Measurements from ENCODE around the gene UHRF1.

UHRF1 gene

GRCh38 chr19:4980067-4980466, 70.8 kb downstream of the UHRF1 start:
- no peak overlapping the region for H3K4me2 ChIP-seq (ENCODE audit: low read depth, low read length, poor library complexity, severe bottlenecking)

GRCh38 chr19:4980838-4981680, 71.8 kb downstream of the UHRF1 start:
- Histone ChIP-seq H3K36me3 (ENCODE audit: insufficient read depth, low read length) (peaks cover 28% of the 10 kb centered on the region; the same call in 1 of the 2 replicates), H3F3A (ENCODE audit: low read depth) (no peaks in the 10 kb centered on the region), H3K9me3 (ENCODE audit: insufficient read depth, low read depth, low read length) (no peaks in the 10 kb centered on the region), H4K20me1 (ENCODE audit: insufficient read depth, low read length, poor library complexity, severe bottlenecking) (peaks cover 73% of the 10 kb centered on the region), H3K4me2 (ENCODE audit: low read depth, low read length, poor library complexity, severe bottlenecking) (no peak overlapping the region), H3K9ac (ENCODE audit: low read depth, low read length, poor library complexity, severe bottlenecking) (no peak overlapping the region), H3K4me3 (ENCODE audit: low read length, poor library complexity, severe bottlenecking) (no peak overlapping the region), H3K27me3 (ENCODE audit: insufficient read depth, low read length, poor library complexity, severe bottlenecking) (no peaks in the 10 kb centered on the region), H3K4me1 (ENCODE audit: insufficient read depth, low read length, poor library complexity, severe bottlenecking) (peaks cover 5% of the 10 kb centered on the region), H2AFZ (ENCODE audit: low read length) (no peak overlapping the region), H3K9me2 (replicated peaks; ENCODE audit: low read depth, low read length) (no peaks in the 10 kb centered on the region), H3K79me2 (ENCODE audit: insufficient read depth, low read length) (peaks cover 98% of the 10 kb centered on the region)
- TF ChIP-seq CTCF (conservative IDR thresholded peaks at IDR 0.05; ENCODE audit: low read length): no peak
- no peak for TF ChIP-seq EZH2phosphoT487 (IDR thresholded peaks at IDR 0.05; ENCODE audit: borderline replicate concordance)

More at GRCh38 chr19:4980067-4980466, 70.8 kb downstream of the UHRF1 start:
- H3K4me3 ChIP-seq (ENCODE audit: low read length, poor library complexity, severe bottlenecking): no peak overlapping the region
- peaks cover 28% of the 10 kb centered on the region; the same call in 1 of the 2 replicates for H3K36me3 ChIP-seq (ENCODE audit: insufficient read depth, low read length)
- peaks cover 98% of the 10 kb centered on the region for H3K79me2 ChIP-seq (ENCODE audit: insufficient read depth, low read length)
- peaks cover 5% of the 10 kb centered on the region for H3K4me1 ChIP-seq (ENCODE audit: insufficient read depth, low read length, poor library complexity, severe bottlenecking)
- H3K9me2 ChIP-seq (replicated peaks; ENCODE audit: low read depth, low read length): no peaks in the 10 kb centered on the region
- no peak overlapping the region for H3K9ac ChIP-seq (ENCODE audit: low read depth, low read length, poor library complexity, severe bottlenecking)
- H3F3A ChIP-seq (ENCODE audit: low read depth): no peaks in the 10 kb centered on the region
- no peaks in the 10 kb centered on the region for H3K27me3 ChIP-seq (ENCODE audit: insufficient read depth, low read length, poor library complexity, severe bottlenecking)
- H4K20me1 ChIP-seq (ENCODE audit: insufficient read depth, low read length, poor library complexity, severe bottlenecking): peaks cover 77% of the 10 kb centered on the region
- H3K9me3 ChIP-seq (ENCODE audit: insufficient read depth, low read depth, low read length): no peaks in the 10 kb centered on the region
- no peak overlapping the region for H2AFZ ChIP-seq (ENCODE audit: low read length)
- no peak for TF ChIP-seq EZH2phosphoT487 (IDR thresholded peaks at IDR 0.05; ENCODE audit: borderline replicate concordance)
- no peak for TF ChIP-seq CTCF (conservative IDR thresholded peaks at IDR 0.05; ENCODE audit: low read length)

- Histone ChIP-seq H3K9me2 (replicated peaks; ENCODE audit: low read depth, low read length) (no peaks in the 10 kb centered on the region), H2AFZ (ENCODE audit: low read length) (no peak overlapping the region), H3K4me1 (ENCODE audit: insufficient read depth, low read length, poor library complexity, severe bottlenecking) (peaks cover 5% of the 10 kb centered on the region), H4K20me1 (ENCODE audit: insufficient read depth, low read length, poor library complexity, severe bottlenecking) (peaks cover 70% of the 10 kb centered on the region), H3K9ac (ENCODE audit: low read depth, low read length, poor library complexity, severe bottlenecking) (no peak overlapping the region), H3K4me2 (ENCODE audit: low read depth, low read length, poor library complexity, severe bottlenecking) (no peak overlapping the region), H3F3A (ENCODE audit: low read depth) (no peaks in the 10 kb centered on the region), H3K36me3 (ENCODE audit: insufficient read depth, low read length) (peaks cover 24% of the 10 kb centered on the region; the same call in 1 of the 2 replicates), H3K9me3 (ENCODE audit: insufficient read depth, low read depth, low read length) (no peaks in the 10 kb centered on the region), H3K27me3 (ENCODE audit: insufficient read depth, low read length, poor library complexity, severe bottlenecking) (no peaks in the 10 kb centered on the region), H3K79me2 (ENCODE audit: insufficient read depth, low read length) (peaks cover 98% of the 10 kb centered on the region), H3K4me3 (ENCODE audit: low read length, poor library complexity, severe bottlenecking) (no peak overlapping the region)
- TF ChIP-seq CTCF (conservative IDR thresholded peaks at IDR 0.05; ENCODE audit: low read length) (no peak), EZH2phosphoT487 (IDR thresholded peaks at IDR 0.05; ENCODE audit: borderline replicate concordance) (no peak)
These were observed 72.3 kb downstream of the UHRF1 start for GRCh38 chr19:4981681-4981958.
